Measurements from ENCODE around the gene RUNX1.

DNA sequence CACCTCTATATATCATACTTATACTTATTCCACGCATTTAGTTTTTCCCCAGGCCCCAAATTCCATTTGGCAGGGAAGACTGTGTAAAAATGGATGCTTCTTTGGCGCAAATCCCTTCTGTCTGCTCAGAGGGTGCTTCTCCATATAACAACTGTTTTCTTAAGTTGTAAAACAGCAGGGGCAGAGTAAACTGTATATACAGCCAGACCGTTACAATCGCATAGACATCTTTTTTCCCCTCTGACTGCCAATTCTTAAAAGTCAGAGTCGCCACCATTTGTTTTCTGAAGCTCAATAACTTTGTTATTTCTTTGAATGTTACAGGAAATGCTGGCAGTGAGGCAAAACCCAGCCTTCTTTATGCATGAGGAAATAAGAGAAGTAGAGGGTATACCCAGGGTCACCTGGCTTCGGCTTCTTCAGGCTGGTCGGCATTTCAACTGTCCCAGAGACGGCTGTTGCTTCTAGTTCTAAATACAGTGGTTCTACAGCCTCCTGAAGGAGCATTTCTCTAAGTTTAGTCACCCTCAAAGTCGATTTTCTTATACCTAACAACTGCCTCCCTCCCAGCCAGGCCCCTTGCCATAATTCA, 191.9 kb downstream of the RUNX1 start:
- TF ChIP-seq, protein P1, sequence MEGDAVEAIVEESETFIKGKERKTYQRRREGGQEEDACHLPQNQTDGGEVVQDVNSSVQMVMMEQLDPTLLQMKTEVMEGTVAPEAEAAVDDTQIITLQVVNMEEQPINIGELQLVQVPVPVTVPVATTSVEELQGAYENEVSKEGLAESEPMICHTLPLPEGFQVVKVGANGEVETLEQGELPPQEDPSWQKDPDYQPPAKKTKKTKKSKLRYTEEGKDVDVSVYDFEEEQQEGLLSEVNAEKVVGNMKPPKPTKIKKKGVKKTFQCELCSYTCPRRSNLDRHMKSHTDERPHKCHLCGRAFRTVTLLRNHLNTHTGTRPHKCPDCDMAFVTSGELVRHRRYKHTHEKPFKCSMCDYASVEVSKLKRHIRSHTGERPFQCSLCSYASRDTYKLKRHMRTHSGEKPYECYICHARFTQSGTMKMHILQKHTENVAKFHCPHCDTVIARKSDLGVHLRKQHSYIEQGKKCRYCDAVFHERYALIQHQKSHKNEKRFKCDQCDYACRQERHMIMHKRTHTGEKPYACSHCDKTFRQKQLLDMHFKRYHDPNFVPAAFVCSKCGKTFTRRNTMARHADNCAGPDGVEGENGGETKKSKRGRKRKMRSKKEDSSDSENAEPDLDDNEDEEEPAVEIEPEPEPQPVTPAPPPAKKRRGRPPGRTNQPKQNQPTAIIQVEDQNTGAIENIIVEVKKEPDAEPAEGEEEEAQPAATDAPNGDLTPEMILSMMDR (IDR thresholded peaks at IDR 0.05; ENCODE audit: low read depth, low read length): no peak
- no peak for TF ChIP-seq EZH2phosphoT487 (IDR thresholded peaks at IDR 0.05; ENCODE audit: low read depth)
